Neuronal stem cell (in vitro differentiated cells): ENCODE data around the gene CENPP.

Source experiments
- DNase-seq: peaks from one replicate; pipeline ENCODE4 v3.0.0-alpha.2; 2013; ENCODE audit warnings: low spot score
- H2AFZ ChIP-seq: one replicate; pipeline ENCODE4 v1.6.1; 2013; ENCODE audit warnings: mild to moderate bottlenecking, low read length, inconsistent platforms
- H2AK5ac ChIP-seq: 2 replicates; pipeline ENCODE4 v1.6.1; 2013; ENCODE audit warnings: low read depth, mild to moderate bottlenecking, inconsistent platforms, low read length, moderate library complexity, mixed read lengths
- H2BK120ac ChIP-seq: 2 replicates; pipeline ENCODE4 v1.6.1; 2013; ENCODE audit warnings: low read depth, mild to moderate bottlenecking, inconsistent platforms, low read length, moderate library complexity, mixed read lengths
- H2BK12ac ChIP-seq: one replicate; pipeline ENCODE4 v1.6.1; 2013; ENCODE audit warnings: low read length, inconsistent platforms
- H2BK15ac ChIP-seq: 2 replicates; pipeline ENCODE4 v1.6.1; 2013; ENCODE audit warnings: mild to moderate bottlenecking, low read length, inconsistent platforms, mixed read lengths
- H2BK5ac ChIP-seq: one replicate; pipeline ENCODE4 v1.6.1; 2013; ENCODE audit warnings: inconsistent platforms, mild to moderate bottlenecking, low read length, moderate library complexity
- H3K14ac ChIP-seq: one replicate; pipeline ENCODE4 v1.6.1; 2013; ENCODE audit warnings: low read length, inconsistent platforms
- H3K18ac ChIP-seq: 2 replicates; pipeline ENCODE4 v1.6.1; 2013; ENCODE audit warnings: low read length, inconsistent platforms
- H3K23ac ChIP-seq: 2 replicates; pipeline ENCODE4 v1.6.1; 2013; ENCODE audit warnings: low read depth, mild to moderate bottlenecking, mixed read lengths, low read length, inconsistent platforms; ENCODE audit not compliant: poor library complexity
- H3K27ac ChIP-seq: replicated peaks from 3 replicates; pipeline ENCODE4 v1.5.1; 2013; ENCODE audit warnings: low read length, inconsistent platforms
- H3K27me3 ChIP-seq, 3 experiments: 2 replicates each; pipeline ENCODE4 v1.6.1; 2013; ENCODE audit warnings: low read length in 3 of 3, mild to moderate bottlenecking in 2 of 3, inconsistent platforms in 1 of 3, low read depth in 1 of 3, mixed read lengths in 1 of 3, moderate library complexity in 1 of 3; ENCODE audit not compliant: control insufficient read depth in 3 of 3, insufficient read depth in 3 of 3
- H3K36me3 ChIP-seq, 2 donors: replicated peaks in 1 of 2; 2 replicates each; pipeline ENCODE4 v1.6.1; 2013; ENCODE audit warnings: low read length in 2 of 2; ENCODE audit not compliant: control insufficient read depth in 2 of 2, insufficient read depth in 2 of 2
- H3K4ac ChIP-seq: 2 replicates; pipeline ENCODE4 v1.6.1; 2013; ENCODE audit warnings: inconsistent platforms, mild to moderate bottlenecking, low read length, moderate library complexity
- H3K4me1 ChIP-seq, 2 donors: 1 replicate in 1 of 2; 2 replicates in 1 of 2; pipeline ENCODE4 v1.6.1; 2013; ENCODE audit warnings: low read length in 2 of 2, low read depth in 1 of 2; ENCODE audit not compliant: control insufficient read depth in 2 of 2, insufficient read depth in 1 of 2
- H3K4me2 ChIP-seq: one replicate; pipeline ENCODE4 v1.6.1; 2013; ENCODE audit warnings: mild to moderate bottlenecking, low read length, inconsistent platforms; ENCODE audit not compliant: insufficient read depth, poor library complexity, severe bottlenecking
- H3K4me3 ChIP-seq, 2 donors: 2 replicates each; pipeline ENCODE4 v1.5.1; 2013; ENCODE audit warnings: low read length in 2 of 2, mild to moderate bottlenecking in 2 of 2, inconsistent platforms in 1 of 2, moderate library complexity in 1 of 2
- H3K79me1 ChIP-seq: one replicate; pipeline ENCODE4 v1.6.1; 2013; ENCODE audit warnings: low read depth, mild to moderate bottlenecking, inconsistent platforms, low read length, moderate library complexity
- H3K9ac ChIP-seq: one replicate; pipeline ENCODE4 v1.6.1; 2013; ENCODE audit warnings: mild to moderate bottlenecking, low read depth, low read length, inconsistent platforms; ENCODE audit not compliant: poor library complexity
- H3K9me3 ChIP-seq, 2 donors: replicated peaks in 1 of 2; 2 replicates each; pipeline versions ENCODE3 to v1.6.1; 2013; ENCODE audit warnings: low read length in 2 of 2, mild to moderate bottlenecking in 2 of 2, inconsistent platforms in 1 of 2, low read depth in 1 of 2, mixed read lengths in 1 of 2, moderate library complexity in 1 of 2; ENCODE audit not compliant: control insufficient read depth in 2 of 2, insufficient read depth in 1 of 2
- H4K8ac ChIP-seq: one replicate; pipeline ENCODE4 v1.6.1; 2013; ENCODE audit warnings: low read depth, mild to moderate bottlenecking, inconsistent platforms, low read length, moderate library complexity
- H4K91ac ChIP-seq: one replicate; pipeline ENCODE4 v1.6.1; 2013; ENCODE audit warnings: low read length, low read depth, mild to moderate bottlenecking, inconsistent platforms; ENCODE audit not compliant: poor library complexity
- WGBS, 2 donors: extraction: QIAGEN DNeasy Blood & Tissue Kit; methylation state at CpG; one replicate each; pipeline ENCODE4 v1.1.7; 2013; ENCODE audit warnings: missing lambda C conversion rate in 2 of 2, mixed read lengths in 1 of 2; ENCODE audit not compliant: insufficient read length in 2 of 2, insufficient replicate concordance in 1 of 2; ENCODE audit errors: extremely low coverage in 2 of 2; 5-methylcytosine and 5-hydroxymethylcytosine counted together

CENPP gene

GRCh38 chr9:92333282-92333634, 7.5 kb downstream of the CENPP start:
- WGBS, 2 donors = no CpG with 5 or more reads among the region's 2 CpGs
- no peak overlapping the region for H2BK12ac ChIP-seq
- no peak overlapping the region for H3K4me3 ChIP-seq
- no peaks in the 10 kb centered on the region for H3K4me1 ChIP-seq
- H3K36me3 ChIP-seq = peaks cover 6 to 18% of the 10 kb centered on the region in 2 donors
- no peak overlapping the region for H3K27ac ChIP-seq
- H2BK5ac ChIP-seq = no peak overlapping the region
- H4K8ac ChIP-seq = no peak overlapping the region
- H3K23ac ChIP-seq = no peak overlapping the region
- H2AFZ ChIP-seq = no peak overlapping the region
- H2AK5ac ChIP-seq = no peak overlapping the region
- no peak overlapping the region for H2BK15ac ChIP-seq
- H4K91ac ChIP-seq = no peak overlapping the region
- H3K79me1 ChIP-seq = peaks cover 2% of the 10 kb centered on the region
- no peak overlapping the region for H3K4ac ChIP-seq
- H2BK120ac ChIP-seq = no peak overlapping the region
- no peaks in the 10 kb centered on the region for H3K27me3 ChIP-seq
- no peak overlapping the region for H3K4me2 ChIP-seq
- H3K9ac ChIP-seq = no peak overlapping the region
- H3K9me3 ChIP-seq = no peaks in the 10 kb centered on the region
- DNase-seq = no peak
- H3K14ac ChIP-seq = no peak overlapping the region
- no peak overlapping the region for H3K18ac ChIP-seq

GRCh38 chr9:92341578-92341977, 15.8 kb downstream of the CENPP start:
- H3K4me1 ChIP-seq = no peaks in the 10 kb centered on the region
- H2AK5ac ChIP-seq = no peak overlapping the region
- no peak overlapping the region for H4K91ac ChIP-seq
- H2BK15ac ChIP-seq = no peak overlapping the region
- no peak overlapping the region for H3K4me3 ChIP-seq
- no peak overlapping the region for H2BK120ac ChIP-seq
- no peak overlapping the region for H3K9ac ChIP-seq
- no peak overlapping the region for H2BK5ac ChIP-seq
- no peak overlapping the region for H3K4me2 ChIP-seq
- H2BK12ac ChIP-seq = no peak overlapping the region
- H3K79me1 ChIP-seq = no peaks in the 10 kb centered on the region
- H3K18ac ChIP-seq = no peak overlapping the region
- peaks cover 15 to 35% of the 10 kb centered on the region in 2 donors for H3K36me3 ChIP-seq
- H3K23ac ChIP-seq = no peak overlapping the region
- no peak overlapping the region for H2AFZ ChIP-seq
- H3K4ac ChIP-seq = no peak overlapping the region
- no peak for DNase-seq
- no peak overlapping the region for H3K14ac ChIP-seq
- peaks cover 0 to 2% of the 10 kb centered on the region in 2 donors for H3K9me3 ChIP-seq
- no peak overlapping the region for H4K8ac ChIP-seq
- no peaks in the 10 kb centered on the region for H3K27me3 ChIP-seq
- no CpG with 5 or more reads among the region's 1 CpG for WGBS, 2 donors
- H3K27ac ChIP-seq = no peak overlapping the region

DNA sequence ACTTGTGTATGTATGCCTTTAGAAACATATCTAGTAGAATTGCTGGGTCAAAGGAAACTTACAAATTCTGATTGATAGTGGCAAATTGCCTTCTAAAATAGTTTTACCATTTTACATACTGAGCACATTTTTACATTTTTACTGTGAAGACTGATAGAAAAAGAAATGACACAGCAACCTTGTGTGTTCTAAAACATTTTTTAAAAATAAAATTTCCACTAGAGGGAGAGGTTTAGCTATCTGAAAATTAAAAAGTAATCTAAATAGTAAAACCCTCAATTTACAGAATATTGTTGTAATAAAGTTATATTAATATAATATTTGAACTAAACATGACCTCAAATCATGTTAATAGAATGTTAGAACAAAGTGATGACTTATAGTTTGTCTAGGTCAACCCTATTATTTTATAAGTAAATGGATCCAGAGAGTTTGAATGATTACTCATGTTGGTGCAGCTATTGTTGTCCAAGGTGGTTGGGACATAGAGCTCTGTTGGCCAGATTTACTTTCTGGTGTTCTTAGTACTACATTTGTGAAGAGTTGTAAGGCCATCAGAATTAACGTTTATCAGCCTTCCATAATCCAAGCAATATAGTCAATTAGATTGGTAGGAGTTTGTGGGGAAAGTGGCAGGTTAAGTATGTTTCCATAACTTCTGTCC, 17.2 kb downstream of the CENPP start:
- WGBS, 2 donors = no CpG with 5 or more reads among the region's 1 CpG
- Histone ChIP-seq H3K27ac (no peak overlapping the region), H3K9me3 (peaks cover 0 to 2% of the 10 kb centered on the region in 2 donors), H3K14ac (no peak overlapping the region), H3K4me1 (no peaks in the 10 kb centered on the region), H3K9ac (no peak overlapping the region), H3K23ac (no peak overlapping the region), H3K36me3 (peaks cover 11 to 33% of the 10 kb centered on the region in 2 donors), H3K4me3 (no peak overlapping the region), H4K91ac (no peak overlapping the region), H2BK15ac (no peak overlapping the region), H2AFZ (no peak overlapping the region), H3K27me3 (no peaks in the 10 kb centered on the region), H3K4ac (no peak overlapping the region), H2AK5ac (no peak overlapping the region), H2BK12ac (no peak overlapping the region), H2BK120ac (no peak overlapping the region), H3K79me1 (no peaks in the 10 kb centered on the region), H4K8ac (no peak overlapping the region), H2BK5ac (no peak overlapping the region), H3K18ac (no peak overlapping the region), H3K4me2 (no peak overlapping the region)
- DNase-seq = no peak

- Histone ChIP-seq H3K18ac (no peak overlapping the region), H3K14ac (no peak overlapping the region), H2AFZ (no peak overlapping the region), H3K4me3 (no peak overlapping the region), H3K79me1 (no peaks in the 10 kb centered on the region), H2BK120ac (no peak overlapping the region), H3K9ac (no peak overlapping the region), H3K27me3 (no peaks in the 10 kb centered on the region), H3K36me3 (peaks cover 2 to 12% of the 10 kb centered on the region in 2 donors), H3K27ac (no peak overlapping the region), H2BK12ac (no peak overlapping the region), H2BK5ac (no peak overlapping the region), H3K9me3 (peaks cover 0 to 2% of the 10 kb centered on the region in 2 donors), H3K23ac (no peak overlapping the region), H4K91ac (no peak overlapping the region), H4K8ac (no peak overlapping the region), H3K4me1 (no peaks in the 10 kb centered on the region), H3K4me2 (no peak overlapping the region), H2AK5ac (no peak overlapping the region), H3K4ac (no peak overlapping the region), H2BK15ac (no peak overlapping the region)
- DNase-seq = no peak
Measured at GRCh38 chr9:92345582-92345981, 19.8 kb downstream of the CENPP start.
